ENCODE data around the gene ZBTB20.

Gene ZBTB20

DNA sequence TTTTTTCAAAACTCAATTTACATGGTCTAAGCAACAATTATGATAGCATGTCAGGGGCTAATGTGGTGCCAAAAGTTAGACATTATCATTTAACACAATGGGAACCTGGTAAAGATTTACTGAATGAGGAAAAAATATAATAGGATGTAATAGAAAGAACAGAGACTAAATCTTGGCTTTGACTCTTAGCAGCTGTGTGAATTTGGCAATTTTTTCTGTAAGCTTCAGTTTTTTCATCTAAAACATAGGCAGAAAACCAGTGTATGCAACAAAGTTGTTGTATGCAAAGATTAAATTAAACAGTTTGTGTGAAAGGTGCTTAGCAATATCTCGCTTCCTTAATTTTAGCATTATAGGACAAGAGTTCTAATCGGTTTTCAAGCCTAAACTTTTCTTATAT, 57.6 kb downstream of the ZBTB20 start:
- no peak for DNase-seq (ENCODE audit: low spot score)

DNA sequence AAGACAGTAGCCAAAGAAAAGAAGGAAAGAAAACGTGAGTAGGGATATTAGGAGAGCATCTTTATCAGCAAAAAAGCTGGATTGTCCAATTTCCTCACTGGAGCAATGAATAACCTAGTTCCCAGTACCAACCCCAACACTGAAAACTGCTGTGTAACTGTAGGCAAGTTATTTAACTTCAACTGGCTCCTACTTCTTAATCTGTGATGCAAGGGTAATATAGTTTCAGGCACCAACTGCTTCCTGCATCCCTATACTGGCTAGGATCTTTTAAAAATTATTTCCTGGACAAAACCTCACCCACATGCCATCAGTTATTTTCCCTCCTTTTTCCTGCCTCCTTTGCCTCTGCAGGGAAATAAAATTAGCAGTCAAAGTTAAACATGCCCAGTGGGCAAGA, 59.6 kb downstream of the ZBTB20 start:
- no peak for DNase-seq (ENCODE audit: low spot score)

DNA sequence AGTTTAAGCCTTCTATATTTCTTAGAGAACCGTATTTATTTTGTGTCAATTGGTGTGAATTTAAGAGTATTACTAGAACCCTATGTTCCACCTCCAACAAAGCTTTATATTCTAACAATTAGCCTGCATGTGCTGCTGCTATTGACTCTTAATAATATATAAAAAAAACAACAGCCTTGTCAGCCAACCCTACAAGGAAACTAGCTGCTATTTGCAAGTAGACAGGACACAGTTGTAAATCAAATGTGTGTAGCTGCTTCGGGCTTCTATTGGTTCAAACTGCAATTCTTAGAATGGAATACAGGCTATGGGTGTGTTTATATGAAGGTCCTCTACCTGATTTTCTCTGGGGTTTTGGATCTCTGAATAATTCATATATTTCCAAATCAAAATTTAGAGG, 60.7 kb downstream of the ZBTB20 start:
- DNase-seq (ENCODE audit: low spot score): no peak

DNA sequence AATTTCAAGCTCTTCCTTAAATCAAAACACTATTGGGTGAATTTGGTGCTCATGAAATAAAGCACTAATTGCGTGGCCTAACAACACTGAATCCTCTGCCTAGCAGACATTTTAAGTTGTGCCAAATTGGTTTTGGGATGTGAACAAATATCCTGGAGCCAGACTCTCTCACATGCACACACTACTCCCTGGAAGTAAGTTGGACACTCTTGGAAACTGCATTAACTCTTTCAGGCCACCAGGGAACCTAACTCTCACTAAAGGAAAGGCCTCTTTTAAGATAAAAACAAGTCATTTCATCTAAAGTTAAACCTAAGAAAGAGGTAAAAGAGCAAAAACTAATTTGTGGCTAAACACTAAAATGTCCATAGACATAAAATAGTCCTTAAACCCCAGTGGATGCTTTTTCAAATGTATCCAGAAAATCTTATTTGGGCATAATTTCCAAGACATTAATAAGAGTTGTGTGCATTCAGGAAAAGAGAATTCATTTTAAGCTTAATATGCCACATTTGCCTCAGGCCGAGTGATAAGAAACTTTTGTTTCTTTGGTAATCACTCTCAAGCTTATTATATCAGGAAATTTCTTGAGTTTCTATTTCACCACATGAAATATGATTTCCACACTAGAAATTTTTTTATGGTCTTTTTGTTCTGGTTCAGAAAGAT, 61.8 kb downstream of the ZBTB20 start:
- no peak for DNase-seq (ENCODE audit: low spot score)

DNA sequence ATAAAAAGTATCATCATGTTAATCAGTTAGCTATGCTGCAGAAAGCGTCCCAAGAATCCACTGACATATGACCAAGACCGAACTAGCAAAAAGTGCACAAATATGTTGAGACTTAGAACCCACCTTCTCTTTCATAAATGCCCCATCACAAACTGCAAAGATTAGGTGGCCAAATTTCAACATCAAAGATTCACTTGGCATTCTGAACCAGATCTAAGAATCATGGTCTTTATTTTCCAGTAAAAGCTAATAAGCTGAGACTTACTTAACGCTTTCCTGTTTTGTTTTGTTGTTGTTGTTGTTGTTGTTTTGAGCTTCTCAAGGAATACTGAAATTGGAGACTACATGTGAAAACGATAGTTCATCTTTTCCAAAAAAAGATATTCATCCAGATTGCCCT, 62.4 kb downstream of the ZBTB20 start:
- no peak for DNase-seq (ENCODE audit: low spot score)

DNA sequence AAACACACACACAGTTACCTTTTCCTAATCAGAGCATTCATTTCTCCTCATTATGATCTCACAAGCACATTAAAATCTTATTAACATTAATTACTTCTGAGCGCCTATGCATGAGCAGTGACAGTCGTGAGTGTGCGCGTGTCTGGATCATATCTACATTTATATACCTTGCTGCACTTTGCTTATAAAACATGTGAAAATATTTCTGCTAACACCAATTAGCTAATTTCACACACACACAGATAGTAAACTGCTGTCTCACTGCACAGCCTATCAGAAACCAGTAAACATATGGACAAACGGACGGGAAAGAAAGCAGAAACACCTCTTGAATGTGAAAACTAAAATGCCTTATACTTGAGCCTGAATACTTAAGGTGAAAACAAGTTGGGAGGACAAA, 64.8 kb downstream of the ZBTB20 start:
- DNase-seq (ENCODE audit: low spot score): no peak

DNA sequence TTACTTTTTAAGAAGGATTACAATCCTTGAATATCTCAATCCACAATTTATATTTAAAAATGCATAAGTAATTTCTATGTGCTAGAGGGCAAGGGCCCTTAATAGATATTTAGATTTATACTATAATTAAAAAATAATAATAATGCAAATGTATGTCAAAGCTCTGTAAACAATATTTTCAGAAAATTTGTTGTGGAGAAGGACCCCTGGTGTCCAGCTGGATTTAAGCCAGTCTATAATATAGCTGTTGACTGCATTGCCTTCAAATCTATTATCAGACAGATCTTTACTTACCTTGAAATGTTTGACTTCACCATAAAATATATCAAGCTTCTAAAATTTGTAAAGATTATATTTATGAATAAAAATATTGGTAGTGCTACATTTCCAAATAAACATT, 65.6 kb downstream of the ZBTB20 start:
- no peak for DNase-seq (ENCODE audit: low spot score)

DNA sequence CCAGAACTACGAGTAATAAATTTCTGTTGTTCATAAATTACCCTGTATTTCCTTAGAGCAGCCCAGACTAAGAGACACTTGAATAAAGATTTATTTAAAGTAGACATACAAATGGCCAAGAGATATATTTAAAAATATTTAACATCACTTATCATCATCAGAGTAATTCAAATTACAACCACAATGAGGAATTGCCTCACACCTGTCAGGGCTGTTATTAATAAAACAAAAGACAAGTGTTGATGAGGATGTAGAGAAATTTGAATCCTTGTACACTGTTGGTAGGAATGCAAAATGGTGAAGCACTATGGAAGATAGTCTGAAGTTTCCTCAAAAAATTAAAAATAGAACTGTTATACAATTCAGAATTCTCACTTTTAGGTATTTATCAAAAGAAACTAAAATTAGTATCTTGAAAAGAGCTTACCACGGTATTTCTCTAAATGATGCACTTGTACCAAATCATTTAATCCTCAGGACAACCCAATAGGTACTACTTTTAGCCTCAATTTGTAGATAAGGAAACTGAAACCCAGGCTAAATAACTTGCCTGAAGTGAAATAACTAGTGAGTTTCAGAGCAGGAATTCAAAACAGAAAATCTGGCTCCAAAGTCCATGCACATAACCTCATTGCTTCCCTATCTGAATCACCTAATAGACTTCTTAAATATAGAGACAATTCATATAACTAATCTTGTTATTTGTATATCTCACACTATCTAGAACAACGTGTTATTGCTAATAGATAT, 69.4 kb downstream of the ZBTB20 start:
- DNase-seq (ENCODE audit: low spot score): no peak

DNA sequence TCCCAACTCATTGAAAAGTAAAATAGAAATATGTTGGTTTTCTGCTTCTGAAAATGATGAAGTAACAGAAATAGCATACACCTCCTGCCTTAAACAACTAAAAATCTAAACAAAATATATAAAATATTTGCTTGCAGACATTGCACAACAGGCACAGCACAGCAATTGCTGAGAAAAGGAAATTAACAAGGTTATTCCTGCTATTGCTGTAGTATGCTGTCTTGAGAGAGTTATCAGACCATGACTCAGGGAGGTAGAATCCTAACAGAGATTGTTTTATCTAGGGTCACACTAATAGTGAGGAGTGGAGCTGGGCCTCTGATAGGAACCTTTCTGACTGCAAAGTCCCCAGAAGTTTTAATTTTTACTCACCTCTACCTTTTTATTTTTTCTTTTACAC, 72.6 kb downstream of the ZBTB20 start:
- DNase-seq (ENCODE audit: low spot score): no peak

DNA sequence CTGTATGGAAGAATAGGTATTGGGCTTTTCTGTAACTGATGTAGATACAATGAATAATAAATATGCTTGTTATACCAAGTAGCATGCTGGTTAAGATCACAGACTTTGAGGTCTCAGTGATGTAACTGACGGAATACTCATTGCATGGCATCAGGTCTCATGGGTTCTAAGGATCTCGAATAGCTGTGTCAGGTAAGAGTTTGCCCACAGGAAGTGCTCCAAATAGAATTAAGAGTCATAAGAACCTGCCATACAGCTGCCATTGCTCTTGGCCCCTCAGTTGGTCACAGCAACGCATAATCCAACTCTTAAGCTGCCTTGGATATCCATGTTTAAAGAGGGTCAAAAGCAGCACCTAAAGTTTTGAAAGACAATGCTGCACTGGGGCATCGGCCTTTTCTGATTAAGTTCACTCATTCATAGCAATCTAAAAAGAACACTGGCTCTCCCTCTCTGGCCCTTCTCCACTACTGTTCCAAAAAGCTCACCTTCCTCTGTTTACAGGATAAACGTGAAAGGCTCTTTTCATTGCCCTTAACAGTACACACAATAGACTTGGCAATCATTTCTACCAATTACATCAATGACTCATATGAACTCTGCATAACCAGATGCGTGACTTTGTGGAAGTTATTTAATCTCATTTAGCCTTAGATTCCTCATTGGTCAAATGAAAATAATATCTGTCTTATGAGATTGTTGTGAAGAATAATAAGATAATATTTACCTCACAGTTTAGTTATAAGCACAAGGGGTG, 74.6 kb downstream of the ZBTB20 start:
- DNase-seq (ENCODE audit: low spot score): peak; percentile 19

DNA sequence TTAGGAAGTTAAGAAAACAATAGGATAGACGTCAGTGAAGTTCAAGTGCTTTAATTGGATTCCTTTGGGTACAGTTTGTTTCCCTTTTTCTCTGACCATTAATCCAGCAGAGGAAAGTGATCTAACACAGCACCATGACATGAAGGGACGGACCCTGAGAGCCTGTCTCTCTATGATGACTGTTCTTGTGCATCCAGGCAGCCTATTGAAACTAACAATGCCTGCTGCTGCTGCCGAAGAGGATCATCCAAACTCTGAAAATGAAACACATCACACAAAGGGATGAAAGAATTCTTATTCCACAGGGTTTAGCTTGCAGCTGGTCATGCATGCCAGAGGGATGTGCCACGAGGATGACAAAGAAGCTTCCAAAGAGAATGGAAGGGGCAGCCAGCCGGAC, 75.5 kb downstream of the ZBTB20 start:
- DNase-seq (ENCODE audit: low spot score): peak; percentile 64

DNA sequence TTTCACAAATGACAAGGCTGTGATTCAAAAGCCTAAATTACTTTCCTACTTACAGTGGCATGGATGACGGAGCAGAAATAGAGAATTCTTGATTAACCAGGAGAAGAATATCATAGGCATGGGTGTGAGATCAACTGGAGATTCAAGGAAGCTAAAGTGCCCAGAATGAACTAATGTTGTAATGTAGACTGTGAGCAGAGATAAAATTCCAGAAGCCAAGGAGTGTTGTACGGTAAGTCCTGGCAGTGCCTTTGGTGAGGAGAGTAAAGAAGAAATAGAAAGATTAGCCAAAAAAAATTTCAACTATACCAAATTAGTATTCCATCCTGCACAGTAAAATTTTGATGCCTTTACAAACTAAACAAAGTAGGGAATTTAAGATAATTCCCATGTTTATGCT, 75.9 kb downstream of the ZBTB20 start:
- no peak for DNase-seq (ENCODE audit: low spot score)

DNA sequence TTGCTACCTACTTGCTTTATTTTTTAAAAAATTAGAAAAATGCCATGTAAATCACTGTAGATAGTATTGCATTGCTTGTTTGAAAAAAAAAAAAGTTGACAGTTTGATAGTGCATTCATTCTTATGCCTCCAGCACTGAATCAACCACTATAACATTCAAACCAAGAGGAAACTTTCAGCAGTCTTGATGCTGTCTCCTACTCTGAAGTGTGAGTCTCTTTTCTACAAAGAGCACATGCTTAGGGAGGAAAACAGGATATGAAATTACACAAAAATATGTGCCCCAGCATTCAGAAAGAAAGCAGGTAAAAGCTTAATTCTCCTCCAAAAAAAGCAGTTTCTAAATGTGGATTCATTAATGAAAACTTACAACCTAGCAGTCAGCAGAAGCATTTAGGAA, 78.3 kb downstream of the ZBTB20 start:
- DNase-seq (ENCODE audit: low spot score): no peak

DNA sequence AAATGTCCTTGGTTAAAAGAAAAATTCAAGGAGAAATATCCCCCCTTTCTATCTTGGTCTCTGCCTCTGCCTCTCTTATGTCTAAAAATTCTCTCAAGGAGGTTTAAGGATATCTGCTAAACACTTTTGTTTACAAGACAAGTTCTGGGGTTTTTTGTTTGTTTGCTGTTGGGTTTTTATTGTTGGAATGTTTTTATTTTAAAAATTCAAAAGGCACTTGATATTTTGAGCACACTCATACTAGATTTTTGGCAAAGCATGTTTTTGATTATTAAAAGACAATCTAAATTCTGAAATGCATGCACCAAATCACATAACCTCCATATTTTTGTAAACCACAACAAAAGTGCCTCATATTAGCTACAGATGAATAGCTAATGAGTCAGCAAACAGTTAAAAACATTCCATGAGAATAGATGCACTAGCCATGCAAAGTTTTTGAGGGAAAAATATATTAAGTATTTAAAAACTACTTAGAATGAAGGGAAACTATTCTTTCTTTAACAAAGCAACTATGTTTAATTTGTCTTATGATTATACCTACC, 84.6 kb downstream of the ZBTB20 start:
- DNase-seq (ENCODE audit: low spot score): peak; percentile 60

DNA sequence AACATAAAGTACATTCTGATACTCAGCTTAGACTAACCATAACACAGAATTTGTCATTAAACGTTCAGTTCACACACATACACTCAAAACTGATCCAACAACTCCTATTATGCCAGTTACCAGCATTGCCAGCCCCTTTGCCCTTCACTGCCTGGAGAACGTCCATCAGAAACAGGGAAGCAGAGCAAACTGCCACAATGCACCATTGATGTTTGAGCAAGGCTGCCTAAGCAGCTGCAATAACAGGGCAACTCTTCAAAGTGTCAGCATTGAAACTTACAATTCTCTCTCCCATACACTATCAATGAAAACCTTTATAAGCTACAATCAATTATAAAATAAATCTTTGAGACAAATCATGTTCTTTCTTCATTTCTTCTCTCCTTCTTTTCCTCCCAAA, 85.1 kb downstream of the ZBTB20 start:
- no peak for DNase-seq (ENCODE audit: low spot score)

DNA sequence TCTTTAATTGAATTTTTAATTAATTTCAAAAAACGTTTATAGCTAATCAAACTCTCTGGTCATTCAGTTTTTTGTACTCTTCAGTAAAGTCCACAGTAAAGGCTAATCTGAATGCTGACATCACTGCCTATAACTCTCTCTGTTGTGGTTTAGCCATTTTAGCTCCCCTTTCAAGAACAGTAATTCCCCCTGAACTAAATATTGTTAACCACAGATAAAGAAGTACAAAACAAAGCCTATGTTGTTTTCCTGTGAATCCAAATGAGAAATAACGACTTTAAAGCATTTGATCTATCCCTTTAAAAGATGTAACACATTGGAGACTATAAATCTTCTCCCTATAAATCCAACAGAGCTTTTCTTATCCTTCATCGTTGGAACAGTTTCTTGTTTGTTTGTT, 94.2 kb downstream of the ZBTB20 start:
- DNase-seq (ENCODE audit: low spot score): no peak

DNA sequence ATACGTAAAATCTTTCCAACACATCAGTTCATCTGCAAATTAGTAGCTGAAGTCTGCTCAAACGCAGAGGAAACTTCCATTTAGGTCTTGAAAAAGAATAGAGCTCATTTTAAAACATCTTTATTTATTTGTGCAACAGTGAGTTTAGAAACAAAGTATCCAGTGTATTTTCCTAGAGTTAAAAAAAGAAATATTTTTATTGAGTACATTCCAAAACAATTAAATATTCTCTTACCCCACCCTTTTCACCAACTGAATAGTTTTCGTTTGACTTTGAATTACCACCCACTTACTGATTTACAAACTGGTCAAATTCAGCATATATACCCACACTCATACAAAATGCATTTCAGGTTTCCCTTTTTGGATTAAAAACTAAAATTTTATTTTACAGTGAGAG, 104.7 kb downstream of the ZBTB20 start:
- DNase-seq (ENCODE audit: low spot score): peak; percentile 19

DNA sequence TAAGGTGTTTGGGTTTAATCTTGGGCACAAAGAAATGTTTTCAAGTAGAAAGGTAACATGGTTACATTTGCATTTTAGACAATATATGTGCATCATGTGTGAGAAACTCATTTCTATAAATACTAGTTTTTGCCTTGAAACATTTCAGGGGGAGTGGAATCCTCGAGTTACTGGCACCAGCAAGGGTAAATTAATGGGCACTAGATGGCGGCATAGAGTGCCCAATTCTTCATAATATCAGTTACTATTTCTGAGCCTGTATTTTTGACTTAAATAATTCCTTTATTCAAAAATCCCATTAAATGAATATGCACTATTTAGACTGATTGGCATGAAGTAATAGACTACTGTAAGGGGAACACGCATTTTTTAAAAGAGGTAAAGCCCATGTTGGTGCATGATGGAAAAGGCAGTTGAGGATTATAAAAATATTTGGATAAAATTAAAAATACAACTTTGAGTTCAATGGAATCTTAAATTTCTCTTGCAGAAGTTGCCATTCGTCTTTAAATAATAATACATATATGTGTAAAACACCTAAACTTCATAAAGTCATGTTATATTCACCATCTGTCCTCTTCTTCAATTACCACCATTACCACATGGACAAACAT, 106.3 kb downstream of the ZBTB20 start:
- peak; percentile 67 for DNase-seq (ENCODE audit: low spot score)

DNA sequence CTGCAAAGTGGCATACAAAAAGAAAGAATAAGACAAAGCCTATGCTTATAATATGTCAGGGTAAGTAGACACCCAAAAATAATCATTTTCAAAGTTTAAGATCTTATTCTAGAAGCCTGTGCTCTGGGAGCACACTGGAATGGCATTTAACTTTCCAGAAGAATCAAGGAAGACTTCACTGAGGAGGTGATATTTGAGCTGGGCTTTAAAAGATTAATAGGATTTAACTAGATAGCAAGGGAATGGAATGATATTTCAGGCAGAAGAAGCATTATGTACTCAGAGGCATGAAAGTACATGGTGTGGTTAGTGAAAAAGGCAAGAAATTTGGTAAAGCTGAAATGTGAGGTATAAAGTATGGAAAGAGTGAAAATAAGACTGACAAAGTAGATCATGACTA, 106.8 kb downstream of the ZBTB20 start:
- no peak for DNase-seq (ENCODE audit: low spot score)

DNA sequence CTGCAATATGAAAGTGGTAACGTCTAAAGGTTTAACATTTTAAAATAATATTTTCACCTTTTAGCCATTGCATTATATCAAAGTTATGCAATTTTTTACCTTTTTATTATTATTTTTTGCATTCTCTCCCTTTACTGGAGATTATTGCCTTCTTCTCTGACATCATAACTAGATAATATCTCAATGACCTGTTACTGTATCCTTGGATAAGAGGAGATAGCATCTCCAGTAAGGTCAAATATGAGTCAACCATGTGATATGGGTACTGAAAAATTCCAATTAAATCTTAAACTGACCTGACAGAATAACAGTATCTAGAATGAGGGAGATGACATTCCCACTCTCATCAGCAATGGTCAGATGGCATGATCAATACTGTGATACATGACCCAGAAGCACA, 108.3 kb downstream of the ZBTB20 start:
- DNase-seq (ENCODE audit: low spot score): no peak

DNA sequence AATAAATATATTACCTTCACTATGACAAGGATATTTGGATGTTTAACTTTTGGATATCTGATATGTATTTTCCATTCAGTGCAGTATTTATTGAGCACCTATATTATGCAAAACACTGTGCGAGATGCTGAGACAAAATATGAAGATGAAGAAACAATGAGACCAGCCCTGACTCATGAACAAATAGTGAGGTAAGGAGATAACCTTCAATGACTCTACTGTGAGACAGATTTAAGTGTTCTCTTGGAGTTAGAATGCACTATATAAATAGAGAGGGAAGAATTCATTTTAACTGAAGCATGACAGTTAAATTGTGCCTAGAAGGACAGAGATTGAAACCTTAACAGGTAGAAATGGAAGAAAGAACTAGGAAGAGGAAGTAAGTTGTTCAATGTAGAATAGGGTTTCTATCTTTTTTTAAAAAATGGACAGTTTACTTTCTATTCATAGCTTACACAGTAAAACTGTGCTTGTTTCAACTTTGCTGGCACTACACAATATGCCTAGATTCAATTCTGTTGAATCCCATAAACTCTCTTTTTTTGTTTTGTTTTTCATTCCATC, 124.2 kb downstream of the ZBTB20 start:
- DNase-seq (ENCODE audit: low spot score): no peak

DNA sequence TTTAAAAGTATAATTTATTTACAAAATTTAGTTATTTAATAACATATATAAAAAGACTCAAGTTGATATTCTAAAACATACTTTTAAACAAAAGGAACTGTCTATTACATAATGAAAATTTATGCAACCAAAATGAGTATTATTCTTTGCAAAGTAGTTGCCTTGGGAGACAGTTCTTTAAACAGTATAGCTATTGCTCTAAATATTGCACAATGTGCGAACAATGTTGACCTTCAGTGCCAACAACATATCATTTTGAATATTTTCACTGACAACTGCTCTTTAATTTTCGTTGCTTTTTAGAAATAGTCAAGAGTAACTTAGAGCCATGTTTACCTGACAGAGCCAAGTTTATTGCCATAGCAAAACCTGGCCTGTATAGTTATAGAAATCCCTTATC, 124.9 kb downstream of the ZBTB20 start:
- no peak for DNase-seq (ENCODE audit: low spot score)
